ENCODE measurements around the gene PSMB3. TPM values are rescaled to one million over a fixed set of nuclear protein-coding genes. Genes with fewer than 3 reads are reported as not detected.
A peak's percentile ranks its signal among the peaks of the same experiment; 100 is the strongest.

The PSMB3 gene
- polyA plus RNA-seq, 1 of the 3 experiments (the other 2 are of a cell fraction): 533 TPM

- Histone ChIP-seq H3K36me3 (replicated peaks in 1 of 2; ENCODE audit: control insufficient read depth in 1 of 2, insufficient read depth in 2 of 2, low read length in 1 of 2) (peaks cover 13 to 41% of the 10 kb centered on the region in 2 experiments), H2AFZ (ENCODE audit: low read depth) (no peak overlapping the region), H4K20me1 (ENCODE audit: insufficient read depth) (peaks cover 29% of the 10 kb centered on the region; the same call in 1 of the 2 replicates), H3K79me2 (ENCODE audit: insufficient read depth) (peaks cover 37% of the 10 kb centered on the region; the same call in 1 of the 2 replicates), H3K27me3 (ENCODE audit: insufficient read depth) (no peaks in the 10 kb centered on the region), H3K9me2 (no peaks in the 10 kb centered on the region), H3F3A (replicated peaks; ENCODE audit: insufficient read depth) (peaks cover 49% of the 10 kb centered on the region), H3K9me3 (no peaks in the 10 kb centered on the region), H3K4me2 (no peak overlapping the region), H3K4me3 (ENCODE audit: low read depth in 2 of 2, low read length in 1 of 2) (no peak overlapping the region), H3K9ac (no peak overlapping the region), H3K4me1 (ENCODE audit: control insufficient read depth in 1 of 2, insufficient read depth in 2 of 2, low read depth in 1 of 2, low read length in 1 of 2) (peaks cover 10 to 57% of the 10 kb centered on the region in 2 experiments; a peak in 1 of 4 replicates), H3K27ac (ENCODE audit: low read depth in 2 of 2, low read length in 1 of 2) (peak overlapping the region in 1 of 2 experiments; percentile 29; a peak in 2 of 4 replicates)
- ChIA-PET POLR2A (interaction anchor here (0.6 to 2.2 kb wide), 5 partner anchors 10 to 1388 kb away, joined by 3 to 8 read pairs (median 7); no protein-coding TSS in a partner anchor), CTCF (interaction anchor here (0.6 to 7.4 kb wide), 29 partner anchors 10 to 211 kb away, joined by 3 to 93 read pairs (median 7); partner anchors contain the start of genes EPOP, MLLT6, PCGF2 and PSMB3)
- WGBS (ENCODE audit: low lambda C conversion rate): 75% methylated on average over 12 of the region's 15 CpGs
- TF ChIP-seq POLR2AphosphoS5 (IDR thresholded peaks at IDR 0.05; ENCODE audit: low read depth, low read length): no peak
- TF ChIP-seq RAD21 (IDR thresholded peaks at IDR 0.05; ENCODE audit: low read length): peak; percentile 36
- TF ChIP-seq CTCF (IDR thresholded peaks at IDR 0.05): peak; percentile 29; the same call in 1 of the 2 replicates
- no peak for TF ChIP-seq SMC3 (IDR thresholded peaks at IDR 0.05; ENCODE audit: low read depth, low read length)
- no peak for TF ChIP-seq TEAD4 (IDR thresholded peaks at IDR 0.05; ENCODE audit: borderline replicate concordance, insufficient read depth)
- TF ChIP-seq JUND (IDR thresholded peaks at IDR 0.05): no peak
- TF ChIP-seq RCOR1 (IDR thresholded peaks at IDR 0.05; ENCODE audit: low read length): no peak
- DNase-seq: no peak
Observed at GRCh38 chr17:38733982-38734973, 18.3 kb upstream of the PSMB3 start.

- Histone ChIP-seq H2AFZ (ENCODE audit: low read depth) (no peak overlapping the region), H3F3A (replicated peaks; ENCODE audit: insufficient read depth) (peaks cover 44% of the 10 kb centered on the region), H3K9me3 (no peaks in the 10 kb centered on the region), H3K27me3 (ENCODE audit: insufficient read depth) (no peaks in the 10 kb centered on the region), H3K4me1 (ENCODE audit: control insufficient read depth in 1 of 2, insufficient read depth in 2 of 2, low read depth in 1 of 2, low read length in 1 of 2) (peaks cover 8 to 58% of the 10 kb centered on the region in 2 experiments; a peak in 1 of 4 replicates), H4K20me1 (ENCODE audit: insufficient read depth) (peaks cover 39% of the 10 kb centered on the region; the same call in 1 of the 2 replicates), H3K9me2 (no peaks in the 10 kb centered on the region), H3K4me3 (ENCODE audit: low read depth in 2 of 2, low read length in 1 of 2) (no peak overlapping the region; a peak in 2 of 4 replicates), H3K79me2 (ENCODE audit: insufficient read depth) (peaks cover 47% of the 10 kb centered on the region), H3K4me2 (no peak overlapping the region; the same call in 1 of the 2 replicates), H3K27ac (ENCODE audit: low read depth in 2 of 2, low read length in 1 of 2) (peak overlapping the region in 1 of 2 experiments; percentile 71; a peak in 3 of 4 replicates), H3K9ac (no peak overlapping the region), H3K36me3 (replicated peaks in 1 of 2; ENCODE audit: control insufficient read depth in 1 of 2, insufficient read depth in 2 of 2, low read length in 1 of 2) (peaks cover 17 to 49% of the 10 kb centered on the region in 2 experiments)
- peak; percentile 92 for DNase-seq
- ChIA-PET CTCF (interaction anchor here (0.6 to 7.4 kb wide), 40 partner anchors 9 to 1584 kb away, joined by 3 to 93 read pairs (median 4); partner anchors contain the start of genes EPOP, MLLT6, PCGF2 and PSMB3), POLR2A (interaction anchor here (0.6 to 2.2 kb wide), 6 partner anchors 11 to 1387 kb away, joined by 3 to 9 read pairs (median 7); no protein-coding TSS in a partner anchor)
- WGBS (ENCODE audit: low lambda C conversion rate): 46% methylated on average over 16 of the region's 23 CpGs
- TF ChIP-seq IRF3 (IDR thresholded peaks at IDR 0.05; ENCODE audit: low read depth, low read length) (no peak), MXI1 (IDR thresholded peaks at IDR 0.05; ENCODE audit: low read depth, low read length) (peak; percentile 40; the same call in 1 of the 2 replicates), RCOR1 (IDR thresholded peaks at IDR 0.05; ENCODE audit: low read length) (no peak), TCF12 (IDR thresholded peaks at IDR 0.05) (no peak), FOSL2 (IDR thresholded peaks at IDR 0.05; ENCODE audit: borderline replicate concordance, low read depth) (no peak), FOXJ3 (CRISPR knock-in tag; IDR thresholded peaks at IDR 0.05) (no peak), ELF1 (IDR thresholded peaks at IDR 0.05) (no peak), REST (IDR thresholded peaks at IDR 0.05; ENCODE audit: low read depth, low read length) (no peak), NFIC (IDR thresholded peaks at IDR 0.05; ENCODE audit: borderline replicate concordance) (no peak), EP300 (IDR thresholded peaks at IDR 0.05; ENCODE audit: borderline replicate concordance in 1 of 2, low read depth in 1 of 2, low read length in 1 of 2) (no peak), GABPA (IDR thresholded peaks at IDR 0.05; ENCODE audit: low read depth) (no peak), RAD21 (IDR thresholded peaks at IDR 0.05; ENCODE audit: low read length) (peak; percentile 75)
Observed at GRCh38 chr17:38735161-38735997, 17.2 kb upstream of the PSMB3 start.

Measured in SK-N-SH (cell line).